ENCODE data around the gene RNASEH2A. TPM values are rescaled to one million over a fixed set of nuclear protein-coding genes. Genes with fewer than 3 reads are reported as not detected.

RNASEH2A gene
- total and polyA plus RNA-seq, 10 donors, result 4.4 to 15.9 (median 11.7) TPM

- Histone ChIP-seq H3K27me3 (replicated peaks in 1 of 7) (peaks cover 0 to 5% (median 0%) of the 10 kb centered on the region in 7 donors), H3K4me1 (peaks cover 43 to 77% (median 67%) of the 10 kb centered on the region in 6 donors), H3K4me3 (peak overlapping the region; percentile 72 to 96 (median 88)), H3K9me3 (no peaks in the 10 kb centered on the region), H3K27ac (peak overlapping the region; percentile 97 to 100 (median 100)), H3K36me3 (no peaks in the 10 kb centered on the region)
- 0 to 1% (median 1%) methylated on average over 15 to 56 of the region's 56 CpGs for WGBS, 5 donors
- peak; percentile 100 for DNase-seq
- TF ChIP-seq POLR2A (IDR thresholded peaks at IDR 0.05) (peak; percentile 46 to 79 (median 69)), POLR2AphosphoS5 (IDR thresholded peaks at IDR 0.05) (peak; percentile 95 to 99 (median 96))
- TF ChIP-seq, protein P1, sequence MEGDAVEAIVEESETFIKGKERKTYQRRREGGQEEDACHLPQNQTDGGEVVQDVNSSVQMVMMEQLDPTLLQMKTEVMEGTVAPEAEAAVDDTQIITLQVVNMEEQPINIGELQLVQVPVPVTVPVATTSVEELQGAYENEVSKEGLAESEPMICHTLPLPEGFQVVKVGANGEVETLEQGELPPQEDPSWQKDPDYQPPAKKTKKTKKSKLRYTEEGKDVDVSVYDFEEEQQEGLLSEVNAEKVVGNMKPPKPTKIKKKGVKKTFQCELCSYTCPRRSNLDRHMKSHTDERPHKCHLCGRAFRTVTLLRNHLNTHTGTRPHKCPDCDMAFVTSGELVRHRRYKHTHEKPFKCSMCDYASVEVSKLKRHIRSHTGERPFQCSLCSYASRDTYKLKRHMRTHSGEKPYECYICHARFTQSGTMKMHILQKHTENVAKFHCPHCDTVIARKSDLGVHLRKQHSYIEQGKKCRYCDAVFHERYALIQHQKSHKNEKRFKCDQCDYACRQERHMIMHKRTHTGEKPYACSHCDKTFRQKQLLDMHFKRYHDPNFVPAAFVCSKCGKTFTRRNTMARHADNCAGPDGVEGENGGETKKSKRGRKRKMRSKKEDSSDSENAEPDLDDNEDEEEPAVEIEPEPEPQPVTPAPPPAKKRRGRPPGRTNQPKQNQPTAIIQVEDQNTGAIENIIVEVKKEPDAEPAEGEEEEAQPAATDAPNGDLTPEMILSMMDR (IDR thresholded peaks at IDR 0.05 in 8 of 11, conservative IDR thresholded peaks at IDR 0.05 in 3 of 11), result peak in 3 of 11 experiments; percentile 15 to 46 (median 38)
- intact Hi-C loops (cut with DNase I; ENCODE audit: low total_unique reads), result no loop called here
These were observed 16.3 kb upstream of the RNASEH2A start for GRCh38 chr19:12789904-12790619.

- DNase-seq, result no peak
- Histone ChIP-seq H3K4me3 (peak overlapping the region; percentile 72 to 96 (median 88)), H3K9me3 (no peaks in the 10 kb centered on the region), H3K27ac (peak overlapping the region; percentile 97 to 100 (median 100)), H3K36me3 (no peaks in the 10 kb centered on the region), H3K4me1 (peaks cover 36 to 77% (median 67%) of the 10 kb centered on the region in 6 donors), H3K27me3 (replicated peaks in 1 of 7) (peaks cover 0 to 5% (median 0%) of the 10 kb centered on the region in 7 donors)
- intact Hi-C loops (cut with DNase I; ENCODE audit: low total_unique reads), result no loop called here
- TF ChIP-seq POLR2A (IDR thresholded peaks at IDR 0.05), result no peak
- TF ChIP-seq, protein P1 (IDR thresholded peaks at IDR 0.05 in 8 of 11, conservative IDR thresholded peaks at IDR 0.05 in 3 of 11), result no peak
- WGBS, 5 donors, result 1 to 2% (median 2%) methylated on average over 13 to 22 of the region's 22 CpGs
These were observed 15.6 kb upstream of the RNASEH2A start for GRCh38 chr19:12790628-12791344.

DNA sequence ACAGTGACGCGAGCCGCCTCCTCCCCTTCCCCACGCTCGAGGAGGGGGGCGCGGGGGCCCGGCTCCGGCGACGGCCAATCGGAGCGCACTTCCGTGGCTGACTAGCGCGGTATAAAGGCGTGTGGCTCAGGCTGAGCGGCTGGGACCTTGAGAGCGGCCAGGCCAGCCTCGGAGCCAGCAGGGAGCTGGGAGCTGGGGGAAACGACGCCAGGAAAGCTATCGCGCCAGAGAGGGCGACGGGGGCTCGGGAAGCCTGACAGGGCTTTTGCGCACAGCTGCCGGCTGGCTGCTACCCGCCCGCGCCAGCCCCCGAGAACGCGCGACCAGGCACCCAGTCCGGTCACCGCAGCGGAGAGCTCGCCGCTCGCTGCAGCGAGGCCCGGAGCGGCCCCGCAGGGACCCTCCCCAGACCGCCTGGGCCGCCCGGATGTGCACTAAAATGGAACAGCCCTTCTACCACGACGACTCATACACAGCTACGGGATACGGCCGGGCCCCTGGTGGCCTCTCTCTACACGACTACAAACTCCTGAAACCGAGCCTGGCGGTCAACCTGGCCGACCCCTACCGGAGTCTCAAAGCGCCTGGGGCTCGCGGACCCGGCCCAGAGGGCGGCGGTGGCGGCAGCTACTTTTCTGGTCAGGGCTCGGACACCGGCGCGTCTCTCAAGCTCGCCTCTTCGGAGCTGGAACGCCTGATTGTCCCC is 14.9 kb upstream of the RNASEH2A start, which contains the start of gene JUNB:
TSS of gene JUNB (plus strand) at position 142 of the 706 bp plus-strand sequence. CDS start at position 428, 286 bp downstream.
- peaks cover 34 to 77% (median 67%) of the 10 kb centered on the region in 6 donors for H3K4me1 ChIP-seq
- H3K27ac ChIP-seq, result peak within 1 kb of the TSS; percentile 97 to 100 (median 100)
- 0 to 1% (median 0%) methylated on average over 14 to 73 of the region's 73 CpGs for WGBS, 5 donors
- no peaks in the 10 kb centered on the region for H3K9me3 ChIP-seq
- H3K36me3 ChIP-seq, result no peaks in the 10 kb centered on the region
- DNase-seq, result peak; percentile 100
- intact Hi-C loops (cut with DNase I; ENCODE audit: low total_unique reads), result no loop called here
- peak; percentile 100 for TF ChIP-seq POLR2AphosphoS5 (IDR thresholded peaks at IDR 0.05)
- TF ChIP-seq POLR2A (IDR thresholded peaks at IDR 0.05), result peak; percentile 100
- TF ChIP-seq, protein P1 (IDR thresholded peaks at IDR 0.05 in 8 of 11, conservative IDR thresholded peaks at IDR 0.05 in 3 of 11), result peak in 5 of 11 experiments; percentile 4 to 26 (median 13)
- peak within 1 kb of the TSS; percentile 72 to 96 (median 88) for H3K4me3 ChIP-seq
- peaks cover 0 to 5% (median 0%) of the 10 kb centered on the region in 7 donors for H3K27me3 ChIP-seq (replicated peaks in 1 of 7)
